ENCODE measurements around the gene S100PBP. TPM values are rescaled to one million over a fixed set of nuclear protein-coding genes. Genes with fewer than 3 reads are reported as not detected.

Gene S100PBP
- total and polyA plus RNA-seq, 7 donors: 3.9 to 18.1 (median 9.7) TPM

GRCh38 chr1:32889731-32890278 lies 72.4 kb downstream of the S100PBP start:
- Histone ChIP-seq H3K4me1 (no peaks in the 10 kb centered on the region), H3K36me3 (ENCODE audit: insufficient read depth in 1 of 2, low read depth in 1 of 2) (no peaks in the 10 kb centered on the region), H3K27me3 (ENCODE audit: insufficient read depth in 3 of 3, low read length in 2 of 3) (peaks cover 0 to 64% (median 29%) of the 10 kb centered on the region in 3 donors), H3K9me3 (no peaks in the 10 kb centered on the region), H3K4me3 (no peak overlapping the region), H3K27ac (no peak overlapping the region)
- intact Hi-C loops (cut with DNase I): no loop called here
- TF ChIP-seq CTCF (IDR thresholded peaks at IDR 0.05): no peak
- 86 to 88% (median 87%) methylated on average over 3 of the region's 3 CpGs for whole genome bisulfite sequencing, 3 donors
- no peak for DNase-seq
- no peak for ATAC-seq

GRCh38 chr1:32890516-32891240 lies 73.2 kb downstream of the S100PBP start:
- H3K27ac ChIP-seq: no peak overlapping the region
- ATAC-seq (no peak), DNase-seq (no peak)
- H3K27me3 ChIP-seq (ENCODE audit: insufficient read depth in 3 of 3, low read length in 2 of 3): peaks cover 0 to 64% (median 26%) of the 10 kb centered on the region in 3 donors
- H3K4me3 ChIP-seq: no peak overlapping the region
- H3K36me3 ChIP-seq (ENCODE audit: insufficient read depth in 1 of 2, low read depth in 1 of 2): no peaks in the 10 kb centered on the region
- no peaks in the 10 kb centered on the region for H3K4me1 ChIP-seq
- TF ChIP-seq CTCF (IDR thresholded peaks at IDR 0.05): no peak
- intact Hi-C loops (cut with DNase I): no loop called here
- no peaks in the 10 kb centered on the region for H3K9me3 ChIP-seq
- whole genome bisulfite sequencing, 3 donors: 74 to 79% (median 77%) methylated on average over 7 of the region's 7 CpGs

- ATAC-seq (no peak), DNase-seq (no peak)
- H3K4me3 ChIP-seq: no peak overlapping the region
- intact Hi-C loops (cut with DNase I): no loop called here
- H3K4me1 ChIP-seq: no peaks in the 10 kb centered on the region
- no peak overlapping the region for H3K27ac ChIP-seq
- WGBS, 3 donors: 90 to 100% (median 90%) methylated on average over 1 of the region's 1 CpG
- no peaks in the 10 kb centered on the region for H3K9me3 ChIP-seq
- TF ChIP-seq CTCF (IDR thresholded peaks at IDR 0.05): no peak
- no peaks in the 10 kb centered on the region for H3K36me3 ChIP-seq (ENCODE audit: insufficient read depth in 1 of 2, low read depth in 1 of 2)
- H3K27me3 ChIP-seq (ENCODE audit: insufficient read depth in 3 of 3, low read length in 2 of 3): peaks cover 0 to 59% (median 21%) of the 10 kb centered on the region in 3 donors
These were observed 73.8 kb downstream of the S100PBP start for GRCh38 chr1:32891241-32891570.

- H3K4me3 ChIP-seq: no peak overlapping the region
- H3K27me3 ChIP-seq (ENCODE audit: insufficient read depth in 3 of 3, low read length in 2 of 3): peaks cover 0 to 55% (median 21%) of the 10 kb centered on the region in 3 donors
- TF ChIP-seq CTCF (IDR thresholded peaks at IDR 0.05): no peak
- no peaks in the 10 kb centered on the region for H3K9me3 ChIP-seq
- intact Hi-C loops (cut with DNase I): no loop called here
- WGBS, 3 donors: 92 to 94% (median 93%) methylated on average over 3 of the region's 3 CpGs
- H3K36me3 ChIP-seq (ENCODE audit: insufficient read depth in 1 of 2, low read depth in 1 of 2): no peaks in the 10 kb centered on the region
- no peak overlapping the region for H3K27ac ChIP-seq
- DNase-seq (no peak), ATAC-seq (no peak)
- H3K4me1 ChIP-seq: no peaks in the 10 kb centered on the region
These were observed 74.2 kb downstream of the S100PBP start for GRCh38 chr1:32891630-32892029.
